ENCODE results near the gene DNAL1.

DNA sequence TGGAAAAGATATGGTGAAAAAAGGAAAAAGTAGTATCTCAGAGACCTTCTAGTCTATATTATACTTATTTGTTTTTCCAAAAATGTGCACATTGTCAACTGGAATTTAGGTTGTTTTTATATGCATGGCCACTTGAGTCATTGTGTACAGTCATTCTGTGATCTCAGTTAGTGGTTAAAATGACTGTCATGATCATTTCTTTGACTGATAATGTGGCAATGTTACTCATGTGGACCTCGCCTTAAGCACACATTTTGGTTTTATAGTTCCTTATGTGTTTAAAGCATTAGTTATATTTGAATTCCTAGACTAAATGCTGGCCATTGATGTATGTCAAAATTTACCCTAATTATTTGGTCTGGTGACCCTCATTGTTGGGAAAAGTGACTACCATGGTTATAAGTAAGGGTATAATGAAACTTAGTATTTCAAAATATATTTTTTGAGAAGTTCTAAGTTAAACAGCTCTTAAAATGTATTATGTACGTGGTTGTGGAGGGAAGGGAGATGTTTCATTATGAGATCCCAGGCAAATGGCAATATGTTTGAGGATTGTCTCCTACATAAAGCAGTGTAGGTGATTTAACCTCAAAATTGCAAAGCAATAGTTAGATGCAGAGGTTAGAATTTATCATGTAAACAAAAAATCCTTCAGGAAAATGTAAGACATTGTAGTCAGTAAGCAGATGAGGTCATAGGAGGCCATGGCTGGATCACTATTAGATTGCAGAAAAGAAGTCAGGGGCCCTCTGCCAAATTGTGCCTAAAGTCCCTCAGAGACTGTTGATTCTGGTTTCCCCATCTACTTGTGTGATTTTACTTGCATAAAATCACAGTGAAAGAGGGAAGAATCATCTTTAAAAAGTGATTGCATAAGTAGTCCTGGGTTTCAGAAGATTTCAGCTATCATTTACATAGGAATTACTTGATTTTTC, 51.9 kb downstream of the DNAL1 start:
- TF ChIP-seq, protein P1, sequence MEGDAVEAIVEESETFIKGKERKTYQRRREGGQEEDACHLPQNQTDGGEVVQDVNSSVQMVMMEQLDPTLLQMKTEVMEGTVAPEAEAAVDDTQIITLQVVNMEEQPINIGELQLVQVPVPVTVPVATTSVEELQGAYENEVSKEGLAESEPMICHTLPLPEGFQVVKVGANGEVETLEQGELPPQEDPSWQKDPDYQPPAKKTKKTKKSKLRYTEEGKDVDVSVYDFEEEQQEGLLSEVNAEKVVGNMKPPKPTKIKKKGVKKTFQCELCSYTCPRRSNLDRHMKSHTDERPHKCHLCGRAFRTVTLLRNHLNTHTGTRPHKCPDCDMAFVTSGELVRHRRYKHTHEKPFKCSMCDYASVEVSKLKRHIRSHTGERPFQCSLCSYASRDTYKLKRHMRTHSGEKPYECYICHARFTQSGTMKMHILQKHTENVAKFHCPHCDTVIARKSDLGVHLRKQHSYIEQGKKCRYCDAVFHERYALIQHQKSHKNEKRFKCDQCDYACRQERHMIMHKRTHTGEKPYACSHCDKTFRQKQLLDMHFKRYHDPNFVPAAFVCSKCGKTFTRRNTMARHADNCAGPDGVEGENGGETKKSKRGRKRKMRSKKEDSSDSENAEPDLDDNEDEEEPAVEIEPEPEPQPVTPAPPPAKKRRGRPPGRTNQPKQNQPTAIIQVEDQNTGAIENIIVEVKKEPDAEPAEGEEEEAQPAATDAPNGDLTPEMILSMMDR (IDR thresholded peaks at IDR 0.05; ENCODE audit: poor library complexity), result no peak
- no peak for TF ChIP-seq EZH2 (IDR thresholded peaks at IDR 0.05; ENCODE audit: borderline replicate concordance)
